ENCODE measurements around the gene AP2A2.

The AP2A2 gene

GRCh38 chr11:1029654-1030053 lies 104.0 kb downstream of the AP2A2 start:
- no peak for DNase-seq (ENCODE audit: low read depth in 2 of 2)

- no peak for DNase-seq (ENCODE audit: low read depth in 2 of 2)
Measured at GRCh38 chr11:1030086-1030485, 104.4 kb downstream of the AP2A2 start.

- no peak for DNase-seq (ENCODE audit: low read depth in 2 of 2)
Measured at GRCh38 chr11:1030556-1030955, 104.9 kb downstream of the AP2A2 start.

- no peak for DNase-seq (ENCODE audit: low read depth in 2 of 2)
Measured at GRCh38 chr11:1031121-1031899, 105.6 kb downstream of the AP2A2 start.

- DNase-seq (ENCODE audit: low read depth in 2 of 2), result no peak
Measured at GRCh38 chr11:1032310-1032891, 106.7 kb downstream of the AP2A2 start.

GRCh38 chr11:1033016-1033798 lies 107.5 kb downstream of the AP2A2 start:
- no peak for DNase-seq (ENCODE audit: low read depth in 2 of 2)

- DNase-seq (ENCODE audit: low read depth in 2 of 2), result no peak
Measured at GRCh38 chr11:1034001-1034400, 108.3 kb downstream of the AP2A2 start.

GRCh38 chr11:1034456-1035295 lies 109.0 kb downstream of the AP2A2 start:
- no peak for DNase-seq (ENCODE audit: low read depth in 2 of 2)

GRCh38 chr11:1035577-1036283 lies 110.1 kb downstream of the AP2A2 start:
- no peak for DNase-seq (ENCODE audit: low read depth in 2 of 2)

- no peak for DNase-seq (ENCODE audit: low read depth in 2 of 2)
Measured at GRCh38 chr11:1036303-1036923, 110.7 kb downstream of the AP2A2 start, which contains the start of gene MUC6. MUC6 (minus strand) TSS chr11:1036718; CDS start chr11:1036655, 63 bp downstream.

GRCh38 chr11:1036931-1037330 lies 111.3 kb downstream of the AP2A2 start:
- DNase-seq (ENCODE audit: low read depth in 2 of 2), result no peak

- DNase-seq (ENCODE audit: low read depth in 2 of 2), result no peak
Measured at GRCh38 chr11:1037506-1038055, 111.9 kb downstream of the AP2A2 start.

- no peak for DNase-seq (ENCODE audit: low read depth in 2 of 2)
Measured at GRCh38 chr11:1038361-1038760, 112.7 kb downstream of the AP2A2 start.

- no peak for DNase-seq (ENCODE audit: low read depth in 2 of 2)
Measured at GRCh38 chr11:1038921-1039320, 113.3 kb downstream of the AP2A2 start.

- DNase-seq (ENCODE audit: low read depth in 2 of 2), result no peak
Measured at GRCh38 chr11:1039481-1040427, 114.1 kb downstream of the AP2A2 start.

- DNase-seq (ENCODE audit: low read depth in 2 of 2), result no peak
Measured at GRCh38 chr11:1040428-1041148, 114.9 kb downstream of the AP2A2 start.

- no peak for DNase-seq (ENCODE audit: low read depth in 2 of 2)
Measured at GRCh38 chr11:1041149-1041467, 115.4 kb downstream of the AP2A2 start.

GRCh38 chr11:1041471-1041870 lies 115.8 kb downstream of the AP2A2 start:
- DNase-seq (ENCODE audit: low read depth in 2 of 2), result no peak
